Caco-2 (cell line): ENCODE measurements around the gene MX2. TPM values are rescaled to one million over a fixed set of nuclear protein-coding genes. Genes with fewer than 3 reads are reported as not detected.

ENCODE experiments used
- BruUV-seq: library from RNA; stranded (reverse); fragments of 400-500 nt; replicated peaks from 2 replicates; lab custom pipeline; 2021; lab: Mats Ljungman, UMichigan
- CTCF ChIA-PET: fragments of 300-600 bp; sonication (Branson Sonifier 250); formaldehyde crosslinking; loops from one replicate; lab custom pipeline; 2022; ENCODE audit warnings: antibody characterized with exemption; lab: Charles Lee
- POLR2A ChIA-PET: fragments of 300-600 bp; sonication (Branson Sonifier 250); formaldehyde crosslinking; loops from one replicate; lab custom pipeline; 2022; ENCODE audit warnings: antibody characterized with exemption; lab: Charles Lee
- DNase-seq, 2 experiments: peaks; one replicate each; pipeline versions ENCODE4 v3.0.0 to v3.0.0-alpha.2; 2020 to 2022
- H3K27me3 ChIP-seq: replicated peaks from 2 replicates; pipeline ENCODE4 v1.6.0; 2011; ENCODE audit warnings: low read length; ENCODE audit not compliant: control insufficient read depth, insufficient read depth
- H3K36me3 ChIP-seq: 2 replicates; pipeline ENCODE4 v1.5.1; 2011; ENCODE audit warnings: low read length; ENCODE audit not compliant: control insufficient read depth, insufficient read depth
- H3K4me1 ChIP-seq: fragments of 250-450 bp; sonication (Bioruptor Pico); 2 replicates; pipeline ENCODE4 v1.5.1; 2020; ENCODE audit warnings: mild to moderate bottlenecking
- H3K4me3 ChIP-seq: 2 replicates; pipeline ENCODE4 v1.5.1; 2011; ENCODE audit warnings: low read depth, mild to moderate bottlenecking, control low read depth, low read length
- H3K9me3 ChIP-seq: fragments of 250-450 bp; sonication (Bioruptor Pico); 2 replicates; pipeline ENCODE4 v1.5.1; 2020; ENCODE audit warnings: mild to moderate bottlenecking, moderate library complexity
- H3K27ac Mint-ChIP-seq: one replicate; pipeline ENCODE4 v1.8.0; 2022; ENCODE audit warnings: mixed read lengths; ENCODE audit not compliant: unreplicated experiment
- H3K27me3 Mint-ChIP-seq: one replicate; pipeline ENCODE4 v1.8.0; 2022; ENCODE audit warnings: mixed read lengths; ENCODE audit not compliant: insufficient read depth, unreplicated experiment
- H3K36me3 Mint-ChIP-seq: one replicate; pipeline ENCODE4 v1.8.0; 2022; ENCODE audit warnings: mild to moderate bottlenecking, mixed read lengths; ENCODE audit not compliant: insufficient read depth, unreplicated experiment
- H3K4me1 Mint-ChIP-seq: one replicate; pipeline ENCODE4 v1.8.0; 2022; ENCODE audit warnings: low read depth, mixed read lengths; ENCODE audit not compliant: unreplicated experiment
- H3K4me3 Mint-ChIP-seq: one replicate; pipeline ENCODE4 v1.8.0; 2022; ENCODE audit warnings: mild to moderate bottlenecking, moderate library complexity, mixed read lengths; ENCODE audit not compliant: unreplicated experiment
- H3K9me3 Mint-ChIP-seq: one replicate; pipeline ENCODE4 v1.8.0; 2022; ENCODE audit warnings: mixed read lengths; ENCODE audit not compliant: unreplicated experiment
- CTCF ChIP-seq, 2 experiments: fragments of 200-600 bp in 1 of 2; IDR thresholded peaks; 1 replicate in 1 of 2; 2 replicates in 1 of 2; pipeline versions ENCODE4 v1.5.1 to v1.8.0; 2011 to 2022; ENCODE audit warnings: antibody characterized with exemption in 1 of 2, control low read depth in 1 of 2, inconsistent platforms in 1 of 2, low read depth in 1 of 2, low read length in 1 of 2, mild to moderate bottlenecking in 1 of 2, moderate library complexity in 1 of 2; ENCODE audit not compliant: insufficient read depth in 1 of 2, severe bottlenecking in 1 of 2, unreplicated experiment in 1 of 2
- intact Hi-C: fragments of 100-400 bp; cut with micrococcal nuclease; formaldehyde crosslinking; loops from one replicate; pipeline ENCODE4 v1.10.0; 2022; ENCODE audit not compliant: unreplicated experiment
- total RNA-seq: library from RNA; stranded (reverse); gene quantifications from 2 replicates; pipeline ENCODE4 v1.2.3, GENCODE V29; 2022

The MX2 gene
- total RNA-seq, 1 experiment from 2014 or later = 0.84 TPM

DNA sequence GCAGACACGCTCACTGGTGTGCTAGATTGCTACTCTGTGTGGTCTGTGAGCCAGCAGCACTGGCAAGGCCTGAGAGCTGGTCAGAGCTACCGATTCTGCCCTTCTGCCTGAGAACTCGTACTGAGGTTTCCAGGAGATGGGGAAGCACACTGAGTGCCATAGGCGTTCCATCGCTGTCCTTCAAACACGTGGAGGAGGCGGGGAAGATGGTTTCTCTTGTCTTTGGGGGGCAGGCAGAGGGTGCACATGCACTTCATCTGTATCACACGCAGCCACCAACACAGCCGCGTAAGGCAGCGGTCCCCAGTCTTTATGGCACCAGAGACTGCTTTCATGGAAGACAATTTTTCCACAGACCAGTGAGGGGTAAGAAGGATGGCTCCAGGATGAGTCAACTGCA is 40.4 kb downstream of the MX2 start:
- no peaks in the 10 kb centered on the region for H3K27me3 Mint-ChIP-seq
- no TSS peak for BruUV-seq
- CTCF ChIA-PET = no interaction called here

DNA sequence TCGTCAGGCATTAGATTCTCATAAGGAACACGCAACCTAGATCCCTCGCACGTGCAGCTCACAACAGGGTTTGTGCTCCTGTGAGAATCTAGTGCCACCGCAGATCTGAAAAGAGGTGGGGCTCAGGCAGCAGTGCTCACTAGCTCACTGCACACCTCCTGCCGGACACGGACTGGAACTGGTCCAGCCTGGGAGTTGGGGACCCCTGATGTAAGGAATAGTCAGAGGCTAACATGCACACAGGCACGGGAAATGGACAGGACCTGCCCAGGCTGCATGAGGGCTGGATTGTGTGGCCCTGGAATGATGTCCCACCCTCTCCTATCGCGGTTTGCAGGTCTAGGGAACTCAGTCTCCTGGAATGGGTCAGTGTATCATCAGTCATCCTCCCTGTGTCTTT is 41.0 kb downstream of the MX2 start:
- Mint-ChIP-seq H3K36me3 (no peaks in the 10 kb centered on the region), H3K4me3 (no peak overlapping the region), H3K4me1 (no peaks in the 10 kb centered on the region), H3K27ac (no peak overlapping the region), H3K27me3 (no peaks in the 10 kb centered on the region), H3K9me3 (peaks cover 9% of the 10 kb centered on the region)
- no TSS peak for BruUV-seq
- no peak overlapping the region for H3K4me3 ChIP-seq
- H3K36me3 ChIP-seq = no peaks in the 10 kb centered on the region
- no peaks in the 10 kb centered on the region for H3K4me1 ChIP-seq
- POLR2A ChIA-PET = no interaction called here
- no peaks in the 10 kb centered on the region for H3K27me3 ChIP-seq
- no peak for TF ChIP-seq CTCF (IDR thresholded peaks at IDR 0.05; ENCODE audit: insufficient read depth in 1 of 2, low read depth in 1 of 2, low read length in 1 of 2, severe bottlenecking in 1 of 2, unreplicated experiment in 1 of 2)
- CTCF ChIA-PET = no interaction called here
- intact Hi-C loops = no loop called here
- DNase-seq = no peak
- no peaks in the 10 kb centered on the region for H3K9me3 ChIP-seq

More for the DNA sequence above, 40.4 kb downstream of the MX2 start:
- Histone ChIP-seq H3K27me3 (no peaks in the 10 kb centered on the region), H3K36me3 (no peaks in the 10 kb centered on the region), H3K9me3 (no peaks in the 10 kb centered on the region), H3K4me1 (no peaks in the 10 kb centered on the region), H3K4me3 (no peak overlapping the region)
- Mint-ChIP-seq H3K9me3 (peaks cover 9% of the 10 kb centered on the region), H3K27ac (no peak overlapping the region), H3K4me3 (no peak overlapping the region), H3K36me3 (no peaks in the 10 kb centered on the region), H3K4me1 (no peaks in the 10 kb centered on the region)
- no peak for DNase-seq
- POLR2A ChIA-PET = no interaction called here
- no peak for TF ChIP-seq CTCF (IDR thresholded peaks at IDR 0.05; ENCODE audit: insufficient read depth in 1 of 2, low read depth in 1 of 2, low read length in 1 of 2, severe bottlenecking in 1 of 2, unreplicated experiment in 1 of 2)
- intact Hi-C loops = no loop called here

DNA sequence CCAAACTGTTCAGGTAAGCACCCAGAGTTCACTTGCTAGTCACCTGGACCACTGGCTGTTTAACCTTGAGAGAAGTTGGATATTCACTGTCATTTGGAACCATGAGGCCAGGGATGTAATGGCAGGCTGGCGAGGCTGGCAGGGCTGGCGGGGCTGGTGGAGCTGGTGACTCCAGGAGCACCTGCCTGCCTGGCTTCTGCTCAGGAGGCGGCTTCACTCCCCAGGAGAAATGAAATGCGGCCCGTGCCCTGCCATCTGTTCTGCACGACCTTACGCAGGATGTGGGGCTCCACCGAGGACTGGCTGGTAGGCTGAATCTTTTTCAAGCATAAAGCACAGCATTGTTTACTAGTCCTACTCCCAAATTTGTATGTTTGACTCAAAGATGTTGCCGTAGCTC is 41.5 kb downstream of the MX2 start:
- no TSS peak for BruUV-seq
- Histone ChIP-seq H3K4me1 (no peaks in the 10 kb centered on the region), H3K27me3 (no peaks in the 10 kb centered on the region), H3K9me3 (no peaks in the 10 kb centered on the region), H3K36me3 (no peaks in the 10 kb centered on the region), H3K4me3 (no peak overlapping the region)
- Mint-ChIP-seq H3K36me3 (no peaks in the 10 kb centered on the region), H3K9me3 (peaks cover 9% of the 10 kb centered on the region), H3K27ac (no peak overlapping the region), H3K4me3 (no peak overlapping the region), H3K4me1 (no peaks in the 10 kb centered on the region), H3K27me3 (no peaks in the 10 kb centered on the region)
- intact Hi-C loops = no loop called here
- POLR2A ChIA-PET = no interaction called here
- CTCF ChIA-PET = no interaction called here
- TF ChIP-seq CTCF (IDR thresholded peaks at IDR 0.05; ENCODE audit: insufficient read depth in 1 of 2, low read depth in 1 of 2, low read length in 1 of 2, severe bottlenecking in 1 of 2, unreplicated experiment in 1 of 2) = no peak
- DNase-seq = no peak
